Activated CD4-positive, CD25-positive, alpha-beta regulatory T cell (primary cell): ENCODE data around the gene OR14J1.
"Not testable (repeated sequence)": the region's sequence is repeated elsewhere in the genome, so short reads cannot be mapped to it uniquely, and the experiment has no call there.

Experiments used
- DNase-seq, 4 experiments: peaks; one replicate each; lab custom pipeline; 2025; lab: John Stamatoyannopoulos, UW

Gene OR14J1

GRCh38 chr6:29301316-29301715 is at the start of gene OR14J1:
Gene OR14J1, plus strand, starts transcription at chr6:29301701. Its CDS starts 4,989 bp downstream, at chr6:29306690.
- no peak for DNase-seq

- no peak for DNase-seq
Observed at GRCh38 chr6:29251736-29252135, 49.8 kb upstream of the OR14J1 start.

GRCh38 chr6:29255530-29255929 is 46.0 kb upstream of the OR14J1 start:
- no peak for DNase-seq

- DNase-seq = no peak
Observed at GRCh38 chr6:29259721-29260120, 41.8 kb upstream of the OR14J1 start.

- no peak for DNase-seq
Observed at GRCh38 chr6:29263001-29263400, 38.5 kb upstream of the OR14J1 start.

- DNase-seq = no peak
Observed at GRCh38 chr6:29294499-29294914, 7.0 kb upstream of the OR14J1 start.

- no peak for DNase-seq
Observed at GRCh38 chr6:29295181-29295585, 6.3 kb upstream of the OR14J1 start.

GRCh38 chr6:29295623-29296022 is 5.9 kb upstream of the OR14J1 start:
- no peak for DNase-seq

GRCh38 chr6:29319931-29320330 is 18.4 kb downstream of the OR14J1 start:
- no peak for DNase-seq

GRCh38 chr6:29323332-29323731 is 21.8 kb downstream of the OR14J1 start:
- not testable (repeated sequence) for DNase-seq

- DNase-seq = no peak
Observed at GRCh38 chr6:29325777-29326176, 24.3 kb downstream of the OR14J1 start.

GRCh38 chr6:29332676-29333075 is 31.2 kb downstream of the OR14J1 start:
- no peak for DNase-seq

GRCh38 chr6:29336269-29336668 is 34.8 kb downstream of the OR14J1 start:
- DNase-seq = no peak

- no peak for DNase-seq
Observed at GRCh38 chr6:29345380-29345779, 43.9 kb downstream of the OR14J1 start.

- not testable (repeated sequence) for DNase-seq
Observed at GRCh38 chr6:29349348-29349747, 47.8 kb downstream of the OR14J1 start.

GRCh38 chr6:29354980-29355379 is 53.5 kb downstream of the OR14J1 start:
- no peak for DNase-seq

- DNase-seq = no peak
Observed at GRCh38 chr6:29355603-29356002, 54.1 kb downstream of the OR14J1 start.
